ENCODE data around the gene FMNL1. TPM values are rescaled to one million over a fixed set of nuclear protein-coding genes. Genes with fewer than 3 reads are reported as not detected.
A peak's percentile ranks its signal among the peaks of the same experiment; 100 is the strongest.
"Not testable (repeated sequence)": the region's sequence is repeated elsewhere in the genome, so short reads cannot be mapped to it uniquely, and the experiment has no call there.

The FMNL1 gene
- total RNA-seq, 6 donors from 2014 or later = 42.9 to 119 (median 98.3) TPM

GRCh38 chr17:45251931-45252330, 30.2 kb downstream of the FMNL1 start:
- DNase-seq (no peak), ATAC-seq (ENCODE audit: low FRiP score in 2 of 2) (no peak)
- WGBS, 2 donors = 59 to 70% methylated on average over 7 of the region's 7 CpGs
- Histone ChIP-seq H3K4me1 (peaks cover 8 to 33% (median 20%) of the 10 kb centered on the region in 4 donors), H3K27me3 (no peaks in the 10 kb centered on the region), H3K9me3 (no peaks in the 10 kb centered on the region), H3K27ac (peak overlapping the region in 3 of 4 donors; percentile 21 to 41 (median 36)), H3K36me3 (no peaks in the 10 kb centered on the region), H3K4me3 (no peak overlapping the region)
- TF ChIP-seq EP300 (IDR thresholded peaks at IDR 0.05) = no peak

- H3K27me3 ChIP-seq = not testable (repeated sequence)
These were observed 31.6 kb downstream of the FMNL1 start for GRCh38 chr17:45253237-45253636.

GRCh38 chr17:45253879-45254278, 32.2 kb downstream of the FMNL1 start:
- peaks cover 0 to 16% (median 11%) of the 10 kb centered on the region in 4 donors for H3K4me1 ChIP-seq
- no peak overlapping the region for H3K4me3 ChIP-seq
- H3K9me3 ChIP-seq = no peaks in the 10 kb centered on the region
- DNase-seq (no peak), ATAC-seq (ENCODE audit: low FRiP score in 2 of 2) (no peak)
- H3K27me3 ChIP-seq = no peaks in the 10 kb centered on the region
- H3K27ac ChIP-seq = peak overlapping the region in 1 of 4 donors; percentile 26
- 85 to 91% methylated on average over 4 of the region's 4 CpGs for whole genome bisulfite sequencing, 2 donors
- no peaks in the 10 kb centered on the region for H3K36me3 ChIP-seq
- TF ChIP-seq POLR2AphosphoS5 (IDR thresholded peaks at IDR 0.05) = no peak
- TF ChIP-seq CTCF (IDR thresholded peaks at IDR 0.05) = no peak
- TF ChIP-seq EP300 (IDR thresholded peaks at IDR 0.05) = no peak
- TF ChIP-seq POLR2A (IDR thresholded peaks at IDR 0.05) = no peak

More at GRCh38 chr17:45253237-45253636, 31.6 kb downstream of the FMNL1 start:
- WGBS, 2 donors = 95 to 96% methylated on average over 7 of the region's 7 CpGs
- ATAC-seq (ENCODE audit: low FRiP score in 2 of 2); H3K36me3 ChIP-seq; DNase-seq; H3K9me3 ChIP-seq; H3K4me3 ChIP-seq: not testable (repeated sequence)
- Histone ChIP-seq H3K27ac (peak overlapping the region in 1 of 4 donors; percentile 26), H3K4me1 (peaks cover 0 to 20% (median 14%) of the 10 kb centered on the region in 4 donors)

GRCh38 chr17:45255358-45255757, 33.7 kb downstream of the FMNL1 start:
- WGBS, 2 donors = 98% methylated on average over 8 of the region's 8 CpGs
- Histone ChIP-seq H3K4me3 (no peak overlapping the region), H3K27me3 (no peaks in the 10 kb centered on the region), H3K9me3 (no peaks in the 10 kb centered on the region), H3K27ac (no peak overlapping the region), H3K36me3 (no peaks in the 10 kb centered on the region), H3K4me1 (peaks cover 0 to 14% (median 10%) of the 10 kb centered on the region in 4 donors)
- ATAC-seq (ENCODE audit: low FRiP score in 2 of 2) (no peak), DNase-seq (no peak)
- TF ChIP-seq EP300 (IDR thresholded peaks at IDR 0.05) (no peak), CTCF (IDR thresholded peaks at IDR 0.05) (no peak), POLR2A (IDR thresholded peaks at IDR 0.05) (no peak), POLR2AphosphoS5 (IDR thresholded peaks at IDR 0.05) (no peak)

- Histone ChIP-seq H3K36me3 (no peaks in the 10 kb centered on the region), H3K9me3 (no peaks in the 10 kb centered on the region), H3K4me3 (no peak overlapping the region), H3K27ac (no peak overlapping the region), H3K27me3 (no peaks in the 10 kb centered on the region), H3K4me1 (peaks cover 2 to 14% (median 12%) of the 10 kb centered on the region in 4 donors)
- TF ChIP-seq POLR2A (IDR thresholded peaks at IDR 0.05) (no peak), CTCF (IDR thresholded peaks at IDR 0.05) (no peak), EP300 (IDR thresholded peaks at IDR 0.05) (no peak), POLR2AphosphoS5 (IDR thresholded peaks at IDR 0.05) (no peak)
- no peak for DNase-seq
- ATAC-seq (ENCODE audit: low FRiP score in 2 of 2) = no peak
- WGBS, 2 donors = 76 to 78% methylated on average over 11 to 13 of the region's 14 CpGs
These were observed 34.7 kb downstream of the FMNL1 start for GRCh38 chr17:45256114-45256966.

Data from upper lobe of left lung (tissue), 6 donors.